ENCODE data around the gene KLHL22. TPM values are rescaled to one million over a fixed set of nuclear protein-coding genes. Genes with fewer than 3 reads are reported as not detected.

Gene KLHL22
- total RNA-seq, 1 donor from 2014 or later = 44.7 TPM

DNA sequence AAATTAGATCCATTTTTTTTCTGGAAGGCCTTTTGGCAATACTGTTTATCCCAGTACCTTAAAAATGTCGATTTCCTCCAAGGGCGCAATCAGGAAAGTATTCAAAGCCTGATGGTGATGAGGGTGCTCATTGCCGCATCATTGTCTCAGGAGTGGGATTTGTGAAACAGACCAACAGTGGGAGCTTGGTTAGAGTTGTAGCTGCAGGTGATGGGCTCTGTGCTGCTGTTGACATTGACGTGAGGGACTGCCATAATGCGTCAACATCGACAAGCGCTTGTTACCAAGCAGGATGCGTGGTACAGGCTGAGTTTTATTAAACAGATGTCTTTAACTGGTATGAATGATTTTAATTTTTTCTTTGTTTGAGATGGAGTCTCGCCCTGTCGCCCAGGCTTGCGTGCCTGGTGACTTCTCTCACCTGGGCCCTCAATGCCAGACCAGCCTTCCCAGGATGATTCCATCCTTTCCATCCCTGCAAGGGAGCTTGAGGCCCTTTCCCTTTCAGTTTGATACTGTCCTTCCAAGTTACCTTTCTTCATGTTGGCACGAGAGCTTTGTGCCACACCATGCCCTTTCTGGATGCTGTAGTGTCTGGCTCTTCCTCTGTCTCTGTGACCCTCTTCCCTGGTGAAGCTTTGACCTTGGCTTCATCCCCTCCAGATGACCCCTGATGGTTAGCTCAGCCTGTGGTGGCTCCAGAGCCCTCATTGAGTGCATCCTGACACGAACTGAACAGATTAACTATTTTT, 22.4 kb upstream of the KLHL22 start:
- no peaks in the 10 kb centered on the region for H3K9me3 Mint-ChIP-seq (ENCODE audit: unreplicated experiment)
- no peak for DNase-seq (ENCODE audit: extremely low spot score, unreplicated experiment)
- TF ChIP-seq, protein P1, sequence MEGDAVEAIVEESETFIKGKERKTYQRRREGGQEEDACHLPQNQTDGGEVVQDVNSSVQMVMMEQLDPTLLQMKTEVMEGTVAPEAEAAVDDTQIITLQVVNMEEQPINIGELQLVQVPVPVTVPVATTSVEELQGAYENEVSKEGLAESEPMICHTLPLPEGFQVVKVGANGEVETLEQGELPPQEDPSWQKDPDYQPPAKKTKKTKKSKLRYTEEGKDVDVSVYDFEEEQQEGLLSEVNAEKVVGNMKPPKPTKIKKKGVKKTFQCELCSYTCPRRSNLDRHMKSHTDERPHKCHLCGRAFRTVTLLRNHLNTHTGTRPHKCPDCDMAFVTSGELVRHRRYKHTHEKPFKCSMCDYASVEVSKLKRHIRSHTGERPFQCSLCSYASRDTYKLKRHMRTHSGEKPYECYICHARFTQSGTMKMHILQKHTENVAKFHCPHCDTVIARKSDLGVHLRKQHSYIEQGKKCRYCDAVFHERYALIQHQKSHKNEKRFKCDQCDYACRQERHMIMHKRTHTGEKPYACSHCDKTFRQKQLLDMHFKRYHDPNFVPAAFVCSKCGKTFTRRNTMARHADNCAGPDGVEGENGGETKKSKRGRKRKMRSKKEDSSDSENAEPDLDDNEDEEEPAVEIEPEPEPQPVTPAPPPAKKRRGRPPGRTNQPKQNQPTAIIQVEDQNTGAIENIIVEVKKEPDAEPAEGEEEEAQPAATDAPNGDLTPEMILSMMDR (IDR thresholded peaks at IDR 0.05) = no peak
- H3K27me3 Mint-ChIP-seq (ENCODE audit: unreplicated experiment) = no peaks in the 10 kb centered on the region
- no peak overlapping the region for H3K4me3 Mint-ChIP-seq (ENCODE audit: unreplicated experiment)
- H3K36me3 Mint-ChIP-seq (ENCODE audit: unreplicated experiment) = peaks cover 20% of the 10 kb centered on the region
- peaks cover 45% of the 10 kb centered on the region for H3K4me1 Mint-ChIP-seq (ENCODE audit: unreplicated experiment)
- H3K27ac Mint-ChIP-seq (ENCODE audit: unreplicated experiment) = peak overlapping the region; percentile 63

GRCh38 chr22:20517422-20517821, 21.8 kb upstream of the KLHL22 start:
- DNase-seq (ENCODE audit: extremely low spot score, unreplicated experiment) = no peak
- no peaks in the 10 kb centered on the region for H3K27me3 Mint-ChIP-seq (ENCODE audit: unreplicated experiment)
- peaks cover 19% of the 10 kb centered on the region for H3K36me3 Mint-ChIP-seq (ENCODE audit: unreplicated experiment)
- H3K4me3 Mint-ChIP-seq (ENCODE audit: unreplicated experiment) = no peak overlapping the region
- no peak overlapping the region for H3K27ac Mint-ChIP-seq (ENCODE audit: unreplicated experiment)
- H3K9me3 Mint-ChIP-seq (ENCODE audit: unreplicated experiment) = no peaks in the 10 kb centered on the region
- peaks cover 42% of the 10 kb centered on the region for H3K4me1 Mint-ChIP-seq (ENCODE audit: unreplicated experiment)
- TF ChIP-seq, protein P1 (IDR thresholded peaks at IDR 0.05) = no peak

- no peak for DNase-seq (ENCODE audit: extremely low spot score, unreplicated experiment)
- Mint-ChIP-seq H3K27me3 (ENCODE audit: unreplicated experiment) (no peaks in the 10 kb centered on the region), H3K4me3 (ENCODE audit: unreplicated experiment) (no peak overlapping the region), H3K4me1 (ENCODE audit: unreplicated experiment) (peaks cover 47% of the 10 kb centered on the region), H3K9me3 (ENCODE audit: unreplicated experiment) (no peaks in the 10 kb centered on the region), H3K36me3 (ENCODE audit: unreplicated experiment) (peaks cover 15% of the 10 kb centered on the region), H3K27ac (ENCODE audit: unreplicated experiment) (peak overlapping the region; percentile 23)
- TF ChIP-seq, protein P1 (IDR thresholded peaks at IDR 0.05) = no peak
These were observed 20.8 kb upstream of the KLHL22 start for GRCh38 chr22:20516399-20516798.

- H3K36me3 Mint-ChIP-seq (ENCODE audit: unreplicated experiment) = peaks cover 10% of the 10 kb centered on the region
- TF ChIP-seq, protein P1 (IDR thresholded peaks at IDR 0.05) = no peak
- H3K27me3 Mint-ChIP-seq (ENCODE audit: unreplicated experiment) = no peaks in the 10 kb centered on the region
- no peak for DNase-seq (ENCODE audit: extremely low spot score, unreplicated experiment)
- no peaks in the 10 kb centered on the region for H3K9me3 Mint-ChIP-seq (ENCODE audit: unreplicated experiment)
- peaks cover 50% of the 10 kb centered on the region for H3K4me1 Mint-ChIP-seq (ENCODE audit: unreplicated experiment)
- H3K27ac Mint-ChIP-seq (ENCODE audit: unreplicated experiment) = peak overlapping the region; percentile 52
- no peak overlapping the region for H3K4me3 Mint-ChIP-seq (ENCODE audit: unreplicated experiment)
These were observed 19.2 kb upstream of the KLHL22 start for GRCh38 chr22:20514658-20515406.

- no peaks in the 10 kb centered on the region for H3K27me3 Mint-ChIP-seq (ENCODE audit: unreplicated experiment)
- TF ChIP-seq, protein P1 (IDR thresholded peaks at IDR 0.05) = no peak
- no peak for DNase-seq (ENCODE audit: extremely low spot score, unreplicated experiment)
- no peak overlapping the region for H3K4me3 Mint-ChIP-seq (ENCODE audit: unreplicated experiment)
- peak overlapping the region; percentile 61 for H3K27ac Mint-ChIP-seq (ENCODE audit: unreplicated experiment)
- peaks cover 6% of the 10 kb centered on the region for H3K36me3 Mint-ChIP-seq (ENCODE audit: unreplicated experiment)
- no peaks in the 10 kb centered on the region for H3K9me3 Mint-ChIP-seq (ENCODE audit: unreplicated experiment)
- peaks cover 61% of the 10 kb centered on the region for H3K4me1 Mint-ChIP-seq (ENCODE audit: unreplicated experiment)
These were observed 16.1 kb upstream of the KLHL22 start for GRCh38 chr22:20511578-20512229.

Data from osteocyte (in vitro differentiated cells).